Upper lobe of right lung (tissue), 1 donor: ENCODE data around the gene HTRA3. TPM values are rescaled to one million over a fixed set of nuclear protein-coding genes. Genes with fewer than 3 reads are reported as not detected.

Experiments
- ATAC-seq: fragments of 200-7000 bp; cut with Tn5 transposase; one replicate; pipeline ENCODE4 v1.9.1; 2020; ENCODE audit warnings: mild to moderate bottlenecking, moderate library complexity
- DNase-seq: peaks from one replicate; pipeline ENCODE4 v3.0.0-alpha.2; 2020
- H3K27ac ChIP-seq: fragments of 200-600 bp; one replicate; pipeline ENCODE4 v1.8.0; 2022
- H3K27me3 ChIP-seq: fragments of 200-600 bp; one replicate; pipeline ENCODE4 v1.8.0; 2022; ENCODE audit warnings: mild to moderate bottlenecking
- H3K36me3 ChIP-seq: fragments of 200-600 bp; one replicate; pipeline ENCODE4 v1.8.0; 2022
- H3K4me1 ChIP-seq: fragments of 200-600 bp; one replicate; pipeline ENCODE4 v1.8.0; 2022
- H3K4me3 ChIP-seq: fragments of 200-600 bp; one replicate; pipeline ENCODE4 v1.8.0; 2022; ENCODE audit warnings: mild to moderate bottlenecking
- H3K9me3 ChIP-seq: fragments of 200-600 bp; one replicate; pipeline ENCODE4 v1.8.0; 2022
- intact Hi-C: fragments of 100-400 bp; cut with DNase I; formaldehyde crosslinking; loops from one replicate; pipeline ENCODE4 v1.11.0; 2022
- total RNA-seq: library from RNA; stranded (reverse); fragmentation: NEBNext Ultra II Directional; extraction: Animal tissue kit (Norgen Biotek cat#: 25700); gene quantifications from one replicate; pipeline ENCODE4 v1.2.1, GENCODE V29; 2021
- TF ChIP-seq, protein P1 (sequence below): fragments of 200-600 bp; IDR thresholded peaks from one replicate; pipeline ENCODE4 v1.8.0; 2022; ENCODE audit warnings: antibody characterized with exemption
- donor health status: DM: no; HTN: yes; CAD: no; lungs with severe emphysema.

Gene HTRA3
- total RNA-seq, 1 donor from 2014 or later = 25.0 TPM

DNA sequence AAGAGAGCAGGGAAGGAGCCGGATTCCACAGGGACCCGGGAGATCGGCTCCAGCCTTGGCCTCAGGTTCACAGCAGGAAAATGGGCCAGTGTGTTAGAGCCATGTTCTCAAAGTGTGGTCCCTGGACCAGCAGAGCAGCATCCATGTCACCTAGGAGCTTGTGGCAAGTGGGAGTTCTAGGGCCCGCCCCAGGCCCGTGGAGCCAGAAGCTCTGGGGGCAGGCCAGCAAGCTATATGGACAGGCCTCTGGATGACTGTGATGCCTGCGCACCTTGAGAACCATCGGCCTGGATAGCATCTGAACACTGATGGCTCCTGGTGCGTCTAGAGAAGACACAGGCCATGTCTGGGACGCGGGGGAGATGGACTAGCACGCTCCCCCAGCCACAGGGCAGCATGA lies 36.8 kb upstream of the HTRA3 start:
- intact Hi-C loops = no loop called here
- Histone ChIP-seq H3K4me3 (no peak overlapping the region), H3K27me3 (no peaks in the 10 kb centered on the region), H3K4me1 (peaks cover 14% of the 10 kb centered on the region), H3K36me3 (peaks cover 52% of the 10 kb centered on the region), H3K9me3 (no peaks in the 10 kb centered on the region), H3K27ac (no peak overlapping the region)
- TF ChIP-seq, protein P1, sequence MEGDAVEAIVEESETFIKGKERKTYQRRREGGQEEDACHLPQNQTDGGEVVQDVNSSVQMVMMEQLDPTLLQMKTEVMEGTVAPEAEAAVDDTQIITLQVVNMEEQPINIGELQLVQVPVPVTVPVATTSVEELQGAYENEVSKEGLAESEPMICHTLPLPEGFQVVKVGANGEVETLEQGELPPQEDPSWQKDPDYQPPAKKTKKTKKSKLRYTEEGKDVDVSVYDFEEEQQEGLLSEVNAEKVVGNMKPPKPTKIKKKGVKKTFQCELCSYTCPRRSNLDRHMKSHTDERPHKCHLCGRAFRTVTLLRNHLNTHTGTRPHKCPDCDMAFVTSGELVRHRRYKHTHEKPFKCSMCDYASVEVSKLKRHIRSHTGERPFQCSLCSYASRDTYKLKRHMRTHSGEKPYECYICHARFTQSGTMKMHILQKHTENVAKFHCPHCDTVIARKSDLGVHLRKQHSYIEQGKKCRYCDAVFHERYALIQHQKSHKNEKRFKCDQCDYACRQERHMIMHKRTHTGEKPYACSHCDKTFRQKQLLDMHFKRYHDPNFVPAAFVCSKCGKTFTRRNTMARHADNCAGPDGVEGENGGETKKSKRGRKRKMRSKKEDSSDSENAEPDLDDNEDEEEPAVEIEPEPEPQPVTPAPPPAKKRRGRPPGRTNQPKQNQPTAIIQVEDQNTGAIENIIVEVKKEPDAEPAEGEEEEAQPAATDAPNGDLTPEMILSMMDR = no peak
- ATAC-seq = no peak
- no peak for DNase-seq

DNA sequence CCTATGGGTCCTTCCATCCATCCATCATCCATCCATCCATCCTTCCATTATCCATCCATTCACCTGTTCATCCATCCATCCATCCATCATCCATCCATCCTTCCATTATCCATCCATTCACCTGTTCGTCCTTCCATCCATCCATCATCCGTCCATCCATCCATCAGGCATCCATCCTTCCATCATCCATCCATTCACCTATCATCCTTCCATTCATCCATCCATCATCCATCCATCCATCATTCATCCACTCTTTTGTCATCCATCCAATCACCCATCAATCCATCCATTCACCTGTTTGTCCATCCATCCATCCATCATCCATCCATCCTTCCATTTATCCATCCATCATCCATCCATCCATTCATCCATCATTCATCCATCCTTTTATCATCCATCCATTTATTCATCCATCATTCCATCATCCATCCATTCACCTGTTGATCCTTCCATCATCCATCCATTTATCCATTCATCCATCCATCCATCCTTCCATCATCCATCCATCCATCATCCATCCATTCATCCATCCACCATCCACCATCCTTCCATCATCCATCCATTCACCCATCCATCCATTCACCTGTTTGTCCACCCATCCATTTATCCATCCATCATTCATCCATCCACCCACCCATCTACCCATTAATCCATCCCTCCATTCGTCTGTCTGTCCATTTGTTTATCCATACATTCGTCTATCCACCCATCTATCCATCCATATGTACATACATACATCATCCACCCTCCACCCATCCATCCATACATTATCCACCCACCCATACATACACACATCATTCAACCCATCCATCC lies 35.7 kb upstream of the HTRA3 start:
- H3K27ac ChIP-seq = no peak overlapping the region
- no peak overlapping the region for H3K4me3 ChIP-seq
- DNase-seq (no peak), ATAC-seq (no peak)
- H3K4me1 ChIP-seq = peaks cover 2% of the 10 kb centered on the region
- intact Hi-C loops = no loop called here
- no peaks in the 10 kb centered on the region for H3K9me3 ChIP-seq
- H3K36me3 ChIP-seq = peaks cover 63% of the 10 kb centered on the region
- no peaks in the 10 kb centered on the region for H3K27me3 ChIP-seq
- TF ChIP-seq, protein P1 = no peak

- Histone ChIP-seq H3K27me3 (no peaks in the 10 kb centered on the region), H3K36me3 (peaks cover 63% of the 10 kb centered on the region), H3K9me3 (no peaks in the 10 kb centered on the region), H3K27ac (no peak overlapping the region), H3K4me3 (no peak overlapping the region), H3K4me1 (no peaks in the 10 kb centered on the region)
- intact Hi-C loops = no loop called here
- TF ChIP-seq, protein P1 = no peak
- no peak for ATAC-seq
- no peak for DNase-seq
Observed at GRCh38 chr4:8234715-8235114, 34.8 kb upstream of the HTRA3 start.

DNA sequence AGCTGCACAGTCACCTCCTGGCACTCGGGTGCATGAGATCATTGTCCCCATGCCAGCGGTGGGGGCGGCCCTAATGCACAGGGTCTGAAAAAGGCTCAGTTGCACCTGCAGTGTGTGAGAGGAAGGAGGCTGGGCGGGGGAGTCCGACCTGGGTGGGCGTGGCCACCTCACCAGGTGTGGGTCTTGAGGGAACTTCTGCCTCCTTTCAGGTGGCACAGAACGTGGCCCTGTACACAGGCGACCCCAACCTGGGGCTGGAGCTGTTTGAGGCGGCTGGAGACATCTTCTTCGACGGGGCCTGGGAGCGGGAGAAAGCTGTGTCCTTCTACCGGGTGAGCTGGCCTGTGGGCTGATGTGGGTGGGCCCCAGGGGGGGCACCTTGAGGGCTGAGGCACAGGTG lies 34.3 kb upstream of the HTRA3 start:
- H3K36me3 ChIP-seq = peaks cover 63% of the 10 kb centered on the region
- H3K9me3 ChIP-seq = no peaks in the 10 kb centered on the region
- no peaks in the 10 kb centered on the region for H3K27me3 ChIP-seq
- H3K27ac ChIP-seq = no peak overlapping the region
- H3K4me3 ChIP-seq = no peak overlapping the region
- DNase-seq (no peak), ATAC-seq (no peak)
- TF ChIP-seq, protein P1 = no peak
- no peaks in the 10 kb centered on the region for H3K4me1 ChIP-seq
- intact Hi-C loops = no loop called here

DNA sequence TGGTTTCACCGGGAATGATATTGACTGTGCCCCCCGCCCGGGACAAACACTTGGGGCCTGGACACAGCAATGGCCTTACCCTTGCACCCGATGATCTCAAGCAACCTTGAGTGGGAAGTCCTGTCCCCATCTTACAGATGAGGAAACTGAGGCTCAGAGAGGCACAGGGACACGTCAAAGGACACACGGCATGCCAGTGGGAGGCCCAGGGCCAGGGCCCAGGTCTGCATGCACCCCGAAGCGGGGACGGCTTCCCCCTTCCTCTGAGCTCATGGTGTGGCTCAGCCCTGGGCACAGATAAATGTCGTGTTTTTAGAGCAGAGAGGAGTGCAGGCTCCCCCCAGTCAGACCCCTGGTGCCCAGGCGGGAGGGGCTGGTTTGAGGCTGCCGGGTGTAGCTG lies 33.9 kb upstream of the HTRA3 start:
- H3K4me1 ChIP-seq = no peaks in the 10 kb centered on the region
- TF ChIP-seq, protein P1 = no peak
- no peak for ATAC-seq
- no peak for DNase-seq
- peaks cover 67% of the 10 kb centered on the region for H3K36me3 ChIP-seq
- H3K27ac ChIP-seq = no peak overlapping the region
- intact Hi-C loops = no loop called here
- no peaks in the 10 kb centered on the region for H3K27me3 ChIP-seq
- H3K4me3 ChIP-seq = no peak overlapping the region
- no peaks in the 10 kb centered on the region for H3K9me3 ChIP-seq
